ENCODE measurements around the gene LHFPL5. TPM values are rescaled to one million over a fixed set of nuclear protein-coding genes. Genes with fewer than 3 reads are reported as not detected.
A peak's percentile ranks its signal among the peaks of the same experiment; 100 is the strongest.

The LHFPL5 gene
- total and polyA plus RNA-seq, 2 of the 8 experiments (the other 6 are each of a cell fraction or from before 2014, with no cell fraction given), result 0.03 TPM; not detected in 1

DNA sequence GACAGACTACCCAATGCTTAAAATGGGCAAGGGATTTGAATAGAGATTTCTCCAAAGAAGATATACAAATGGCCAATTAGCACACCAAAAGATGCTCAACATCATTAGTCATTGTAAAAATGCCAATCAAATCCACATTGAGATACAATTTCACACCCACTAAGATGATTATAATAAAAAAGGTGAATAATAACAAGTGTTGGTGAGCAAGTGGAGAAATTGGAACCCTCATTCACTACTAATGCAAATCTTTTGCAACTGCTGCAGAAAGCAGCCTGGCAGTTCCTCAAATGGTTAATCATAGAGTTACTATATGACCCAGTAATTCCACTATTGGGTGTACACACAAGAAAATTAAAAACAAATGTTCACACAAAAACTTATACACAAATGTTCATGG, 12.4 kb downstream of the LHFPL5 start:
- TF ChIP-seq KDM1A (IDR thresholded peaks at IDR 0.05; ENCODE audit: borderline replicate concordance, low read length) (0 out of 2 replicates have a peak, but pooled peaks have one; percentile 18), TCF12 (IDR thresholded peaks at IDR 0.05; ENCODE audit: low read depth, low read length) (no peak)
- POLR2A ChIA-PET (ENCODE audit: partially characterized antibody), result no interaction called here
- Histone ChIP-seq H3K9me3 (ENCODE audit: insufficient read depth in 2 of 2, low read depth in 1 of 2, low read length in 1 of 2) (peaks cover 0 to 6% of the 10 kb centered on the region in 2 experiments; a peak in 2 of 4 replicates), H2AFZ (ENCODE audit: low read length) (no peak overlapping the region), H3K23me2 (ENCODE audit: low read depth, low read length) (no peaks in the 10 kb centered on the region), H2BK20ac (ENCODE audit: low read length) (no peak overlapping the region), H3K79me1 (ENCODE audit: low read depth, low read length) (no peaks in the 10 kb centered on the region), H2BK12ac (ENCODE audit: low read depth, low read length) (no peak overlapping the region), H3K18ac (ENCODE audit: extremely low read depth, low read length) (no peak overlapping the region), H3K27ac (ENCODE audit: low read depth, low read length) (no peak overlapping the region), H3K4me3 (ENCODE audit: extremely low read depth in 1 of 4, insufficient read depth in 2 of 4, low read depth in 3 of 4, low read length in 4 of 4) (no peak overlapping the region), H3K4ac (replicated peaks; ENCODE audit: insufficient read length, low read depth, low read length) (no peak overlapping the region), H4K5ac (ENCODE audit: insufficient read length, low read depth, low read length) (no peak overlapping the region), H4K91ac (replicated peaks; ENCODE audit: insufficient read length, low read length) (no peak overlapping the region), H4K8ac (ENCODE audit: extremely low read depth, insufficient read depth, low read length) (no peak overlapping the region), H3K14ac (ENCODE audit: insufficient read length) (no peak overlapping the region), H3K56ac (replicated peaks; ENCODE audit: insufficient read length, low read depth, low read length) (no peak overlapping the region), H4K20me1 (replicated peaks in 1 of 2; ENCODE audit: control insufficient read depth in 1 of 2, insufficient read depth in 2 of 2, low read length in 2 of 2) (no peaks in the 10 kb centered on the region), H2BK120ac (replicated peaks; ENCODE audit: low read depth, low read length) (no peak overlapping the region), H3K4me2 (ENCODE audit: insufficient read depth in 1 of 2, low read depth in 2 of 2, low read length in 2 of 2) (no peak overlapping the region), H3K9ac (replicated peaks in 1 of 4; ENCODE audit: extremely low read depth in 1 of 4, low read depth in 3 of 4, low read length in 3 of 4) (no peak overlapping the region), H3K36me3 (ENCODE audit: control insufficient read depth in 2 of 4, insufficient read depth in 4 of 4, low read length in 3 of 4) (no peaks in the 10 kb centered on the region), H2BK15ac (ENCODE audit: low read length) (no peak overlapping the region), H3K27me3 (replicated peaks in 1 of 4; ENCODE audit: control insufficient read depth in 3 of 4, extremely low read depth in 1 of 4, insufficient read depth in 3 of 4, low read length in 3 of 4) (no peaks in the 10 kb centered on the region), H3K4me1 (replicated peaks in 1 of 4; ENCODE audit: control insufficient read depth in 3 of 4, insufficient read depth in 4 of 4, low read length in 3 of 4) (no peaks in the 10 kb centered on the region; a peak in 1 of 7 replicates), H3K79me2 (ENCODE audit: control insufficient read depth in 1 of 2, insufficient read depth in 2 of 2, low read length in 2 of 2) (no peaks in the 10 kb centered on the region), H3K23ac (ENCODE audit: insufficient read length) (no peak overlapping the region), H2AK5ac (ENCODE audit: low read depth, low read length) (no peak overlapping the region), H2BK5ac (ENCODE audit: low read depth, low read length) (no peak overlapping the region)
- no peak for FAIRE-seq
- CTCF ChIA-PET (ENCODE audit: partially characterized antibody), result no interaction called here
- no peak for DNase-seq (ENCODE audit: low read depth in 1 of 2, low spot score in 2 of 2)

All from H1 (cell line).